SU-DHL-6 (cell line): ENCODE results near the gene PSMD3.

Experiments used
- CTCF ChIP-seq: fragments of 200-600 bp; sonication (generic); IDR thresholded peaks from one replicate; pipeline ENCODE4 v1.5.1; 2017; ENCODE audit warnings: antibody characterized with exemption, mild to moderate bottlenecking, low read length, moderate library complexity; ENCODE audit not compliant: insufficient read depth, poor library complexity, severe bottlenecking
- EZH2phosphoT487 ChIP-seq: fragments of 200-600 bp; sonication (generic), shearing (Covaris generic); conservative IDR thresholded peaks from 2 replicates; pipeline ENCODE4 v1.6.1; 2018; ENCODE audit warnings: mild to moderate bottlenecking, antibody characterized with exemption, low read length, moderate library complexity, mixed read lengths

DNA sequence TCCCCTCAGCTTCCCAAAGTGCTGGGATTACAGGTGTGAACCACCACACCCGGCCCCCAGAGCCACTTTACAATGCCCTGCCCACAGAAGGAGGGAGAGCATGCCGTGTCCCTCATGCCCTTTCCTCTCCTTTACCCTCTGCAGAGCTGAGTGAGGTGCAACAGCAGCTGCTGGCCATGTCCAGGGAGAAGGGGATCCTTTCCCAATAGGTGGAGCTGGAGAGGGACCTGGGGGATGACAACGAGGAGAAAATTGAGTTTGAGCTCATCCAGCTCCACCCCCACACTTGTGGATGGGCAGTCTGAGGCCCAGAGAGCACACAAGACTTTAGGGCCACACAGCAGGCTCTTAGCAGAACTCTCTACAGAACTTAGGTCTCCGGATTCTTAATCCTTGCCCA, 25.7 kb upstream of the PSMD3 start:
- TF ChIP-seq CTCF (no peak), EZH2phosphoT487 (no peak)
